SK-MEL-5 (cell line): ENCODE results near the gene SLAMF8. TPM values are rescaled to one million over a fixed set of nuclear protein-coding genes. Genes with fewer than 3 reads are reported as not detected.

Experiments
- DNase-seq: peaks from one replicate; pipeline ENCODE4 v3.0.0-alpha.2; 2016; ENCODE audit warnings: low read depth, low spot score
- in situ Hi-C: cut with HindIII; loops from 2 replicates; pipeline ENCODE4 v1.10.0; 2016; ENCODE audit warnings: low sequenced_read_pairs, high pct_unique_total_duplicates, low pct_unique_long_range_greater_than_20kb
- total RNA-seq: library from RNA; depleted of rRNA; stranded (reverse); fragments of >200 nt; shearing (Covaris generic); gene quantifications from 2 replicates; pipeline ENCODE4 v1.2.3, GENCODE V29; 2014

SLAMF8 gene
- total RNA-seq, 1 experiment from 2014 or later, result not detected

DNA sequence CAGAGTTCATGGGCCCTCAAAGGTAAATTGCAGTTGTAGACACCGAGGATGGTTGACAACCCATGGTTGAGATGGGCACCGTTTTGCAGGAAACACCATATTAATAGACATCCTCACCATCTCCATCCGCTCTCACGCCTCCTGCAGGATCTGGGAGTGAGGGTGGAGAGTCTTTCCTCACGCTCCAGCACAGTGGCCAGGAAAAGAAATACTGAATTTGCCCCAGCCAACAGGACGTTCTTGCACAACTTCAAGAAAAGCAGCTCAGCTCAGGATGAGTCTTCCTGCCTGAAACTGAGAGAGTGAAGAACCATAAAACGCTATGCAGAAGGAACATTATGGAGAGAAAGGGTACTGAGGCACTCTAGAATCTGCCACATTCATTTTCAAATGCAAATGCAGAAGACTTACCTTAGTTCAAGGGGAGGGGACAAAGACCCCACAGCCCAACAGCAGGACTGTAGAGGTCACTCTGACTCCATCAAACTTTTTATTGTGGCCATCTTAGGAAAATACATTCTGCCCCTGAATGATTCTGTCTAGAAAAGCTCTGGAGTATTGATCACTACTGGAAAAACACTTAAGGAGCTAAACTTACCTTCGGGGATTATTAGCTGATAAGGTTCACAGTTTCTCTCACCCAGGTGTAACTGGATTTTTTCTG, 9.3 kb downstream of the SLAMF8 start:
- peak; percentile 33 for DNase-seq
- in situ Hi-C loops, result no loop called here

DNA sequence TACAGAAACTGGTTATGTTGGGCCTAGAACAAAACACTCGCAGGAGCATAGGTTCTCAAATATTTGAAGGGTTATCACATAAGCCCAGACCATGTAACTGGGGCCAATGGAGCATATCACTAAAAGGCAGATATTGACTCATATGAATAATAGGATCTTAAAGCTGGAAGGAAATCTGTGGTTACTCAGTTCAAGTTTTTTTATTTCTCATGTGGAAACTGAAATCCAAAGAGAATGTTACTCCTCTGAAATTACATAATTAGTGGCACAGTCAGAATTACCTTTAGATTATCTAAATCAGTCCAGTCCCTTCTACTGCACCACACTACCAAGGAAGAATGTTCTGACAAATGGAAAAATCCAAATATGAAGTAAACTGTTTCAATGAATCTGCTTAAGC, 12.0 kb downstream of the SLAMF8 start:
- in situ Hi-C loops, result no loop called here
- no peak for DNase-seq

DNA sequence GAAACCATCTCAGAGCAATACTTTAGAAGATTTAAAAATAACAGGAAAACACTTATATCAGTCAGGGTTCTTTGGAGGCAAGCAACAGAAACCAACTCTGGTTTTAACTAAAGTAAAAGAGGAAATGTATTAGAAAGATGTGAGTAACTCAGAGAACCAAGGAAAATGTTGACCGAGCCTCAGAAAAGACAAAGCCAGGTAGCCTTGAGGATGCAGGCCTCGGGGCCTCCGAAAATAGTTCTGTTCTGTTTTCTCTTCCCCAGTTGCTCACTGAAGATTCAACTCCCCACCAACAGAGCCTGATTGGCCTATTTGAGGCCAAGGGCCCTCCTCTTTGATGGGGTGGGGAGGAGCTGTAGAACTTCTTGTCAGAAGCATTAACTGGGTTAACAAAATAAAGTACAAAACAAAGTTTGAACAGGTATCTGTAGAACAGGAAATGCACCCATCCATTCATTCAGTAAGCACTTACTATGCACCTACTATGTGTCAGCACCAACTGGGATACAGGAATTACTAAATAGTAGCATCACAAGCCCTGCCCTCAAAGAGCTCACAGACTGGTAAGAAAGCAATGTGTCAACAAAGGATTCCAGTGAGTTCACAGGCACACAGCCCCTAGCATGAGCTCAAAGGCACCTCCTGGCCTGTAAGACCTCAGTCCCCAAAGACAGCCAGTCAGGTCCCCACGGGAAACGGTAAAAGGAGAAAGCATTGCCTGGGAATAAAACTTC, 12.6 kb downstream of the SLAMF8 start:
- in situ Hi-C loops, result no loop called here
- DNase-seq, result no peak

DNA sequence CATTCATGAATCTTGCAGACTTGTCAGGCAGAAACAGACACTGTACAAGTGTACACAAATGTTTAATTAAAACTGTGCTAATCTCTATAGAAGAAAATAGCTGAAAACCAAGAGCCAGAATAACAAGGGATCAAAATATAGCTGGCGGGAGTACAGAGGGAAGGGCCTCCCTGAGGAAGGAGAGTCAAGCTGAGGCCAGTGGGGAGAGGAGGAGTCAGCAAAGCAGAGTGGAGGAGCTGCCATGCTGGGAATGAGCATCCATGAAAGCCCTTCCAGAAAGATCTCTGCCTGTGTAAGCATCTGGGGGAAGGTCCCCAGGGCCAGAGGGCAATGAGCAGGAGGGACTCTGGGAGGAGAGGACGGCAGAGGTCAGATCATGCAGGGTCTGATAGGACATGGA, 15.1 kb downstream of the SLAMF8 start:
- in situ Hi-C loops, result no loop called here
- no peak for DNase-seq

GRCh38 chr1:159843459-159843858, 16.8 kb downstream of the SLAMF8 start:
- no peak for DNase-seq

DNA sequence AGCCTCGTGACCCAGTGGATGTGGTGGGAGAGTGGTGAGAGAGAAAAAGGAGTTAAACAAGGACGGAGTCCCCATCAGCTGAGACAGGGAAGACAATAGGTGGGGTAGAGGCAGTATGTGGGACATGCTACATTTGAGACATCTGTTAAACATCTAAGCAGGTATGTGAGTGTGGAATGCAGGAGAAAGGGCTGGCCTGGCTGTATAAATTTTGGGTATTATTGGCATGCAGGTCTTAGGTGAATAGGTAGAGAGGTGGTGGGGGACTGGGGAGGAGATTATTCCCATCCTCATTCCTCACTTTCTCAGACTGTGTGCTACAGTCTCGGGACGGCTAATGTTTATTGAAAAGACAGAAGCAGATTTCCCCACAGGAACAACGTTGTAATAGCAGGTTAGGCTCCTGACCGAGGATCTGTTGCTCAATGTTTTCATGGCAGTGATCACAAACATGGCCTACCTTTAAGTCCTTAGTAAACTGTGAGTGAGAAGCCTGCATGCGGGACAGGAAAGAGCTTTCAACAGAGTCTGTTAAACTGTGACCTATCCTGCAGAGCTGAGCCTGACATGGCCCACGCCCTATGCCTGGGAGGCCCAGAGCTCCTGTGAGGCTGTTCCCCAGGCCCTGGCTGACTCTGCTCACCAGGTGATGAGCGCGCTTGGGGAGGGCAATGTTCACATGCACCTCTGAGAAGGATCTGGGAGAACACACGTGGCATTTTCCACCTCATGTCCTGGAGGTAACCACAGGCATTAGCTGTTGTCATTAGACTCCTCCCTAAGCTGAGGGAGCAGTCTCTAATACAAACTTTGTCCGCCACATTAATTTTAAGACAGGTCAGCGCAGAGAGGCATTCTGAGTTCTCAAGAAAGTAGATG, 19.3 kb downstream of the SLAMF8 start:
- in situ Hi-C loops, result no loop called here
- DNase-seq, result no peak

More at GRCh38 chr1:159843459-159843858, 16.8 kb downstream of the SLAMF8 start:
- in situ Hi-C loops, result no loop called here

DNA sequence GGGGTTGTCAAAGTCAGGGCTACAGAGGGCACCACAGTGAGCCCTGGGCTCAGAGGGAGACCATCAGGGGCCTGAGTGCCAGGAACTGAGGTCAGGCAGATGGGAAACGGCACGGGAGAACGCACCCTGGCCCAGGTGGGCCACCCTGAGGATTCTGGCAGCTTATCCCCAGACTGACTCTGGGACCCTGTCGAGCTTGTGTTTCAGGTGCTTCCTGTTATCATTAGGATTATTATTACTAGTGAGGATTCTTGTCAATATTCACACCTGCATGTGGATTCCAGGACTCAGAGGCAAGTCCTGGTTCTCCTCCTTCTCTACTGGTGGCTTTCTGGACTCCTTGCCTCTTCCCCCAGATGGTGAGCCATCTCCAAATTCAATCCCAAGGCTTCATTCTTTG, 20.6 kb downstream of the SLAMF8 start:
- no peak for DNase-seq
- in situ Hi-C loops, result no loop called here

DNA sequence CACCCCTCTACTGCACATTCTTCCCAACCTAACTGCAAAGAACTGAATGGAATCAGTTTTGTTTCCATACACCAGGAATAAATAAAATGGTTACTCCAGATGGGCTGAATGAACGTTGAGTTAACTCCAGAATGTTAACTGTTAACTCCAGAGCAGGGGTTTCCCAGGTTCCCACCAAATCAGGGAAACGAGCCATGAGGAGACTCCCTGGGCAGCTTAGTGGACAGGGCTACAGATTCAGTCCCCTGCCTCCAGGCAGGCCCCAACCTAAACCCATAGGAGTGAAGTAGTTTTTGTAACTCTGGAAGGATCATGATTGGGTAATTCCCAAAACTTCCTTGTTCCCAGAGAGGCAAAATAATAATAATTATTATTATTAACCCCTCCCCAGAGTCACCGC, 21.7 kb downstream of the SLAMF8 start:
- DNase-seq, result no peak
- in situ Hi-C loops, result no loop called here

- in situ Hi-C loops, result no loop called here
- DNase-seq, result no peak
These were observed 23.1 kb downstream of the SLAMF8 start for GRCh38 chr1:159849626-159850366.

- in situ Hi-C loops, result no loop called here
- peak; percentile 23 for DNase-seq
These were observed 24.7 kb downstream of the SLAMF8 start for GRCh38 chr1:159851407-159851806.

DNA sequence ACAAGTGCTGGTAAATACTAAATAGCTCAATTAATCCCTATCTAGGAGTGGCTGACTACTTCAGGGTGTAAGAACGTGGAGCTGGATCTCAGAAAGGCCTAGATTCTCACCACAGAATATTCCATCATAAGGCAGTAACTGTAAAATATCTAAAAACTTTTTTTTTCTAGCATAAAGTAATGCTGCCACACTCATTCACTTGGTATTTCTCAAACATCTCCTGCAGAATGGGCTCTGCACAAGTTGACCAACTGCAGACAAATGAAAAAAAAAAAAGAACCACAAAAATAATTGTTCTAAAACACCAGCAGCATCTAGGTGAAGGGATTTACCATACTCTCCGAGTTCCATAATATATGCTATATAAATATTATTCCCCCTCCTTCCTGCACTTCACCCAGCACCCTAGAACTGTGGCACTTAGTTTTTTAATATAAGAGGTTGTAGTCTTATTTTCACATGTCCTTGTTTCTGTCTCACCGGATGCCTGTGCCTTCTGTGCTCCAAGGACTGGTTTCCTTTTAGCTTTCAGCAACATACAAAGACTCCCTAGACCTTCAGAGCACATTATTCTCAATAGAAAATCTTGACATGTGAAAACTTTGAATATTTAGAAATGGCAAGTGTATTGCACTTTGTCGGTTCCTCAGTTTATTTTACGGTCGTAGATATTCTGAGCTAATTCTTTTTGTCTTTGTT, 26.9 kb downstream of the SLAMF8 start:
- DNase-seq, result no peak
- in situ Hi-C loops, result no loop called here

GRCh38 chr1:159854116-159854692, 27.5 kb downstream of the SLAMF8 start:
- in situ Hi-C loops, result no loop called here
- DNase-seq, result peak; percentile 56

DNA sequence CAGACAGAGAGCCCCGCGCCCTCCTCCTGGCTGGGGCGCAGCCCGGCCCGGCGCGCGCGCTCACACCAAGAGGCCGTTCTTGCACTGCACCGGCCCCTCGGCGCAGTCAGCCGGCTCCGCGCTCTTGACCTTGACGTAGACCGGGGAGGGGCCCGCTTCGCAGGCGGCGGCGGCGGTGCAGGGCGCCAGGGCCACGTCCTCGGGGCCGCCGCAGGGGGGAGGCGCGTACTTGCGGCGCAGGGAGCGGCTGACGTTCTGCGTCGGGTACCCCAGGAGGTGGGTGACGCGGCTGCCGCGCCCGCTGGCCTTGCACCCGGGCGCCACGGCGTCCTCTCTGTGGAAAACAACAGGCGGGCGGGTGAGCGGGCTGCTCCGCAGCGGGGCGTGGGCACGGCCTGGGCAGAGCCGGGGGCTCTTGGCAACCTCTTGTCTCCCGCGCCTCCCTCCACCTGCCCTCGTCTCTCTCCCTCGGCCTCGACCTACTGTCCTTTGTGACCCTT, 28.1 kb downstream of the SLAMF8 start:
- peak; percentile 62 for DNase-seq
- in situ Hi-C loops, result no loop called here

- in situ Hi-C loops, result no loop called here
- no peak for DNase-seq
These were observed 29.0 kb downstream of the SLAMF8 start for GRCh38 chr1:159855709-159856108.

GRCh38 chr1:159856576-159856975, 29.9 kb downstream of the SLAMF8 start:
- in situ Hi-C loops, result no loop called here
- DNase-seq, result no peak

- in situ Hi-C loops, result no loop called here
- no peak for DNase-seq
These were observed 31.2 kb downstream of the SLAMF8 start for GRCh38 chr1:159857889-159858288.
